IPS DF 19.7 (cell line): Measurements from ENCODE around the gene SPEF1.

Source experiments
- DNase-seq: peaks from one replicate; pipeline ENCODE4 v3.0.0-alpha.2; 2013; ENCODE audit warnings: low read depth, low spot score

The SPEF1 gene

DNA sequence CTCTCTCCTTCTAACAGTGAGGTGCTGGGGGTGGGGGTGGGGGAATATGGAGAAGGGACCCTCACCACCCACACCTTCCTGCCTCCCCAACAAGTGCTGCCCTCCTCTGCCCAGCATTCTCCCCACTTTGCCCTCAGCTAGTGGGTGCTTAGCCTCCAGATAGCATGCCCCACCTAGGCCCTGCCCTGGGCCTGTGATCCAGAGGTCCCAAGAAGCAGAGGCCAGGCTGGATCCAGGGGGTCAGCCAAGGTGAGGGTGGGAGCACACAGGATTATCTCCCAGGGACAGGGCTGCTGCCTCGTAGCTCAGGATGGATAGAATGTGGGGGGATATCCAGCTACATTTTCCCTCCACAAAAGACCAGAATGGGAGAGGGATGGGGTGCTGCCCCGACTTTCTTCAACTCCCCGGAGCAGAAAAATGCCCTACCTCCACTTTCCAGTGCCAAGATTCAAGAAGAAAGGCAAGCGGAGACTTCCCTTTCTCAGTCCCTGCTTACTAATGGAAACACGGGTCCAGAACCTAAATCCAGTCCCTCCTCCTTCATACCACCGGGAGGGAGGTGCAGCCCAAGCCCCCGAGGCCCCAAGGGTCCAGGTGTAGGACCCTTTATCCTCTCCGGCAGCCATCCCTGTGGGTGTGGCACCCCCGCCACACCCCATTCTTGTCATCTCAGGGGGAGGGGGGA lies 14.7 kb downstream of the SPEF1 start:
- no peak for DNase-seq

DNA sequence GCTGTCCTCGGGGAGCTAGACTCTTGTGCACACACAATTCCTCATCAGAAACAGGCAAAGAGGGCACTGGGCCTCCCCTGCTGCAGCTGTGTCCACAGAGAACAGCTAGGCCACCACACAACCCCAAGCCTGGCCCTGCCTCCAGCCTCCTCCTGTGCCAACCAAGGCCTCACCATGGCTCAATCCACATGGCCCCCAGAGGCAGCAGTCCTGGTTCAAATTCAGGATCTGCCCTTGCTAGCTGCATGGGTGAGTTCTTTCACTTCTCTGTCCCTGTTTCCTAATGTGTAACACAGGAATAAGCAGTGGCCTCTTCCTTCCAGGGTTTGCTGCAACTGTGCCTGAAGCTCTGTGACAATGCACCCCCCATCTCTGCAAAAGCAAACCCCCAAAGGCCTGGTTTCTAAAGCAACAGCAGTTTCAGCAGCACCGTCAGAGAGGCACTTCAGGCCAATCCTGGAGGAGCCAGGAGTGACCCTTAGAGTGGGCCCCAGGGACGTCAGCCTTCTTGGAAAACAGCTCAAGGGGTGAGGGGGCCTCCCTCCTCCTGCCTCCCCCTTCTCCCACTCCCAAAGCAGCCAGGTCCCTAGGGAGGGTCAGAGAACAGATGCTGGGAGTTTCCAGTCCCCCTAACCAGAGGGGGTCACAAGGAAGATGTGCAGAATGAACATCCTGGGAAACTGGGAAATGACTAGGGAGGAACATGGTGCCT lies 15.9 kb downstream of the SPEF1 start:
- DNase-seq: no peak

GRCh38 chr20:3764659-3765058 lies 16.6 kb downstream of the SPEF1 start:
- DNase-seq: no peak

GRCh38 chr20:3763671-3764601 lies 17.3 kb downstream of the SPEF1 start:
- no peak for DNase-seq

DNA sequence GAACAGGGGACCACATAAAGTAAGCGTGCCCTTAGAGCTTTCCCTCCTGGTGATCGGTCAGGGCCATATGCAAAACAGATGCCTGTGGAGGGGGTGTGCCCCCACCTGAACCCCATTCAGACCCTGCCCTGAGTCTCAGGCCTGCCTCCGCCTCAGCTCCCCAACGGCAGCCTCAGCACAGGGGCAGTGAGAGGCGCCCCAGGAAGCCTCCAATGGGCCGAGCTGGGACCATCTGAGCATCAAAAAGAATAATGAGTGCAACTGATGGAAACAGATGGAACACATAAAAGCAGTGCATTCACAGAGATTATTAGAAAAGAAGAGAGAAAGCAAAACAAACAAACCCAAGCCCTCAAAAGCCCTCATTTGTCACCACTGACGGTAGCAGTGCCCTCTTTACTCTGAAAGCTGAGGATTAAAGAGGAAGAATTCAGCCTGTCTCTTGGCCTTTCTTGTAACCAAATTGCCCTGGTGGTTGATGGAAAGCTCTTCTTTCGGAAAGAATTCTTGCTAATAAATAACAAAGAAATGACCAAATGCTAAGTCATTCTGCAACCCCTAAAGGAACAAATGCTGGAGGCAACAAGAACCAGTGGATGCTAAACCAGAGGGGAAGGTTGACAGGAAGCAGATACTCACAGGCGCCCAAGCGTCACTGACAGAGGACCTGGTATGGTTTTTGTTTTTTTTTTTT lies 20.4 kb downstream of the SPEF1 start:
- no peak for DNase-seq

- no peak for DNase-seq
Observed at GRCh38 chr20:3759884-3760283, 21.4 kb downstream of the SPEF1 start.

DNA sequence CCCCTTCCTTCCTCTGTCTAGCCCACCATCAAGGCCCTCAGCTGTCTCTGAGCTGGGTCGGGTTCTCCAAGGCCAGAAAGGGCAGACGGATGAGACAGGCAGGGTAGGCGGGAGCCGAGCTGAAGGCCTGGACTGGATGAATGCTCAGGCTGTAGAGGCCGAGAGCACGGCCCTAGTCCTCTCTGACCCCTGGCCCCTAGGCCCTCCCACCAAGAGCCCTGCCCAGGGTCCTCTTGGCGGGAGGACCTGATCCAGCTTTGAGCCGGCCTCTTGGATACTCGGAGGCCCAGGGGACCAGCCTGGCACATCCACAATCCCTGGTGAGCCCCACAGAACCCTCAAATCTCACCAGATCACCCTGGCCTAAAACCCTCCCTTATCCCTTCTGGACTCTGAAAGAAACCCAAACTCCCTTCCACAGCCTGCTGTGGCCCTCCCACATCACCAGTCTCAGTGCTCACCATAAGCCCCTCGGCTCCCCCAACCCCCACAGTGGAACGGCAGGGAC lies 21.9 kb downstream of the SPEF1 start:
- DNase-seq: no peak

DNA sequence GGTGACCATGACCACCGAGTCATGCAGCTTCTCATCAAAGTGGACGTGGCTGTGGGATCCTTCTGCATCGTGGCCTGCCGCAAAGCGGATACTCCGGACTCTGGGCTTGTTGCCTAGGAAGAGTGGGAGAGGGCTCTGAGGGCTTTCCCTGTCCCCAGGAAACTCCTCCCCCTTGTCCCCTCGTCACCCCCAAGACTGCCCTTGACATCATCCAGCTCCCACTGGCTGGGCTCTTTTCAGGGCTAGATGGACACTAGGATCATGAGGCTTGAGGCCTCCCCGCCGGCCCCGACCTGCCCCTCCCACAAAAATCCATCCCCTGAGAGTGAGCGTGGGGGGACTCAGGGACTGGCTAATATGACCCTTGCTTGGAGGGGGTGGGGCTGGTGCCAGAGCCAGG lies 22.7 kb downstream of the SPEF1 start:
- DNase-seq: no peak

DNA sequence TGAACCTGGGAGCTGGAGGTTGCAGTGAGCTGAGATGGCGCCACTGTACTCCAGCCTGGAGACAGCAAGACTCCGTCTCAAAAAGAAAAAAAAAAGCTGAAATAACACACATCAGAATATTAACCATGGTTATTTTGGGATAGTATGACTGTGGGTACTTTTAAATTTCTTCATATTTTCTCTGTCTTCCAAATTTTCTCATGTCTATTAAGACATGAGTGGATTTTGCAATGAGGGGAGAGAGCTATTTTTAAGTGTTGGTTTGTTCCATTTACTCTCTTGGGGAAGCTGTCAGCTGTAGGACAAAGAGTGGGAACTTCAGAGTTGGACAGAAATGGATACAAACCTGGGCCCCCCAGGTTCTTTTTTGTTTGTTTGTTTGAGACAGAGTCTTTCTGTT lies 24.0 kb downstream of the SPEF1 start:
- no peak for DNase-seq

DNA sequence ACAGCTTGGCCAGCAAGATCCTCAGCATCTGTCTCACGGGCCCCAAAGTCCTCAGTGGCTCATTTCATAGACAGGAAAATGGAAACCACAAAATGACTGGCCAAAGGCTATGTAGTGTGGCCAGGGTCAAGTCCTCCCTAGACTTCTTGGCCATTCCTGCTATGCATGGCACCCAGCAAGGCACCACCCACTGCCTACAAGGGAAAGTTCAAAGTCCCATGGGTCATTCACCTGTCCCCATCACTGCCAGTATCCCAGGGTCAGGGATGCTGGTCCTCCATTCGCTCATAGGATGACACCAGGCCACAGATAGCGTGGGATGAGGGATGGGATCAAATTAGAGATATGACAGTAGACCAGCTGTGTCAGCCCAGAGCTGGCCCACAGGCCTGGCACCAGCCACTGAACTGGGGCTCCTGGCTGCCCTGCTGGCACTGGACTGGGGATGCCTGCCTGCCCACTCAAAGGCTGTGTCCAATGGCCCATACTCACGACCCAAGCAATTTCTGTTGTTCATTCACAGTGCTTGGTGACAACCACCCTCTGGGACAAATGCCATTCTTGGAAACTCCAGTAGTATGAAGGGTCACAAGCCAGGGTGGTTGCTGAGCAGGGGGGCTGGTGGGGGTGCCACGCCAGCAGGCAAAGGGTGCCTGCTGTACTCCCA lies 25.3 kb downstream of the SPEF1 start:
- DNase-seq: no peak

DNA sequence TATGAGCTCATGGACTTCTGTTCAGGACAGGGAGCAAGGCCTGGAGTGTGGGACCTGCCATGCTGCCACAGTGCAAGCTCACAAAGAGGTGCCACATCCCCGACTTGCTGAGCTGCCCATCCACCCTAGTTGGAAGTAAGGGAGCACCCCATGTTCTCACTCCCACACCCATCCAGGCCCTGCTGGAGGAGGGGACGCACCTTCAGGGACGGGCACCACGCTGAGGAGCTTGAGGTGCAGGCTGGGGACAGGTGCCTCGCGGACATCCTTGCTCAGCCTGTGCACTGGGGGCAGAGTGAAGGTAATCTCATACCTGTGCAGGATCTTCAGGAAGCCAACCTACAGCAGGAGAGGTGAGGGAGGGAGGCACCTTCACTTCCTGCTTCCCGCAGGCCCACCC lies 26.0 kb downstream of the SPEF1 start:
- no peak for DNase-seq

- DNase-seq: no peak
Observed at GRCh38 chr20:3754276-3754630, 27.0 kb downstream of the SPEF1 start.

- DNase-seq: no peak
Observed at GRCh38 chr20:3753501-3754275, 27.6 kb downstream of the SPEF1 start.

DNA sequence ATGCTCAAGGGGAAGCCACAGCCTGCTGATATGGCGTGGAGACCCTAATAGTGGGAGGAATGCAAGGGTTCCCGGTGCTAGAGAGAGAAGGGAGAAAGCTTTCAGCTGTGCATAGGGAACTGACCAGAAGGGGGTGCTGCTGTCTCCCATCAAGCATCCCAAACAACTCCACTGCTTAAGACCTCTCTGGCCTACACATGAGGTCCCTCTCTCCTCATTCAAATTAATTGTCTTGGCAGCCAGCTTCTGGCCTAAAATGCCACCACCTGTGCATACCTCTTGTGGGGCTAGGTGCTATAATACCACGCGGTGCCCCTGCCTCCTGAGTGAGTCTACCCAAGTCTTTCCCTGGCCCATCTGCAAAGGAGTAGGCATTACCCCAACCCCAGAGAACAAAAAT lies 28.1 kb downstream of the SPEF1 start:
- DNase-seq: no peak

DNA sequence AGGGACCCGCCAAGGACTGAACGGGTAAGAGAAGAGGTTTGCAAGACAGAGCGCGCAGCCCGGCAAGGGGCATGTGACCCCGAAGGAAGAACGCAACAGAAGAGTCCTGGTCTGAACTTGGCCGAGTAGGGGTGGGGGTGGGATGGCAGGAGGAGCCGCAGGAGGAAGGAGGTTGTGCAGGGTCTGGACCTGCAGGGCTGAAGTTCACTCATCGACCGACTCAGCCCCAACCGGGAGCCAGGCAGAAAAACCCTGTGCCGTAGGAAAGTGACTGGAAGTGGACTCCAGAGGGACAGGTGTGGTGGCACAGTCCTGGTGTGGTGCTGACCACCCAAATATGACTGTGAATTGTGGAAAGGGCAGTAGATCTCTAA lies 28.9 kb downstream of the SPEF1 start:
- no peak for DNase-seq

DNA sequence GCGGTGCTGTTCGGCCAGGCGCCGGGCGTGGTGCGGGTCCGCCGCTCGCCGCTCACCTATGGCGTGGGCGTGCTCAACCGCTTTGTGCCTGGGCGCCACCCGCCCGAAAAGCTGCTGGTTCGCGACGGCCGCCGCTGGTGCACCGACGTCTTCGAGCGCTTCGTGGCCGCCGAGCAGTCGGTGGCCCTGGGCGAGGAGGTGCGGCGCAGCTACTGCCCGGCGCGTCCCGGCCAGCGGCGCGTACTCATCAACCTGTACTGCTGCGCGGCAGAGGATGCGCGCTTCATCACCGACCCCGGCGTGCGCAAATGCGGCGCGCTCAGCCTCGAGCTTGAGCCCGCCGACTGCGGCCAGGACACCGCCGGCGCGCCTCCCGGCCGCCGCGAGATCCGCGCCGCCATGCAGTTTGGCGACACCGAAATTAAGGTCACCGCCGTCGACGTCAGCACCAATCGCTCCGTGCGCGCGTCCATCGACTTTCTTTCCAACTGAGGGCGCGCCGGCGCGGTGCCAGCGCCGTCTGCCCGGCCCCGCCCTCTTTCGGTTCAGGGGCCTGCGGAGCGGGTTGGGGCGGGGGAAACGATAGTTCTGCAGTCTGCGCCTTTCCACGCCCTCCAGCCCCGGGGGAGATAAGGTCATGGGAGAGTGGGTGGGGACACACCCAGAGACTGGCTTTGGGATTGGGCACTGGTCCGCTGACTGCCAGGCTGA lies 29.4 kb downstream of the SPEF1 start:
- DNase-seq: no peak

DNA sequence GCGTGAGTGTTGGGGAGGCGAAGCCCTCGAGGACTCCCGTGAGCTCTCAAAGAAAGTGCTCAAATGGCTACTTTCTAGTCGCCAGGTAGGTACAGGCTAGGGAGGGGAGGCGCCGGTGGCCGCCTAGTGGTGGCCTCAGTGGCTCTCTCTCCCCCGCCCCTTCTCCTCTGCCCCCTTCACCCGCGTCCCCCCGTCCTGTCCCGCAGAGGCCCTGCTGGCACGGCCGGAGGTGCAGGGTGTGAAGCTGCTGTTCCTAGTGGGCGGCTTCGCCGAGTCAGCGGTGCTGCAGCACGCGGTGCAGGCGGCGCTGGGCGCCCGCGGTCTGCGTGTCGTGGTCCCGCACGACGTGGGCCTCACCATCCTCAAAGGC lies 30.0 kb downstream of the SPEF1 start:
- DNase-seq: no peak

DNA sequence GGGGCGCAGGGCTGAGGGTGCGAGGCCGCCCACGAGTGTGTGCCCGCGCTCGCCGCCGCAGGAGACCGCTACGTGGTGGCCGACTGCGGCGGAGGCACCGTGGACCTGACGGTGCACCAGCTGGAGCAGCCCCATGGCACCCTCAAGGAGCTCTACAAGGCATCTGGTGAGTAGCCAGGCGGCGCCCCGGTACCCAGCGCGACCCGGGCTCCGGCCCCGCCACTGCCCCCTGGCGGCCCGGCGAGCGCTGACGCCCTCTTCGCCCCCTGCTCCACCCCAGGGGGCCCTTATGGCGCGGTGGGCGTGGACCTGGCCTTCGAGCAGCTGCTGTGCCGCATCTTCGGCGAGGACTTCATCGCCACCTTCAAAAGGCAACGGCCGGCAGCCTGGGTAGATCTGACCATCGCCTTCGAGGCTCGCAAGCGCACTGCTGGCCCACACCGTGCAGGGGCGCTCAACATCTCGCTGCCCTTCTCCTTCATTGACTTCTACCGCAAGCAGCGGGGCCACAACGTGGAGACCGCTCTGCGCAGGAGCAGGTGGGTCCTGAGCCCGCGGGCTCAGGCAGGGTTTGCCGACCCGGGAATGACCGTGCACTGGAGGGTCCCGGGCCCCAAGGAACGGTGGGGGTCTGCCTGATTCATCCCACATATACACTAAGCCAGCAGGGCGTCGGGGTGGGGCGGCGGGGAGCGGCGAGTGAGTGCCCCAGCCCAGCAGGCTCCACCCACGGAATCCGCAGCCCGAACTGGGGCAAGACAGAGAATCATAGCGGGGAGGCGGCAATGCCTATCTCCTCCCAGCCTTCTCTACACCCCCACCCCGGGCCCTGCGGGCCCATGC lies 31.3 kb downstream of the SPEF1 start:
- no peak for DNase-seq
